ENCODE data around the gene IFIT3.

- TF ChIP-seq CTCF (IDR thresholded peaks at IDR 0.05) (no peak), POLR2A (IDR thresholded peaks at IDR 0.05) (no peak), POLR2AphosphoS5 (IDR thresholded peaks at IDR 0.05) (no peak)
Measured at GRCh38 chr10:89335226-89335625, 7.4 kb downstream of the IFIT3 start.
